Fibroblast of lung (primary cell): ENCODE data around the gene GNAS. TPM values are rescaled to one million over a fixed set of nuclear protein-coding genes. Genes with fewer than 3 reads are reported as not detected.
"Not testable (repeated sequence)": the region's sequence is repeated elsewhere in the genome, so short reads cannot be mapped to it uniquely, and the experiment has no call there.

Experiments
- DNase-seq, 2 donors: peaks; one replicate each; pipeline versions ENCODE4 v3.0.0 to v3.0.0-alpha.2; 2010; ENCODE audit warnings: low read depth in 2 of 2
- H2AFZ ChIP-seq: 2 replicates; pipeline ENCODE4 v1.5.1; 2012; ENCODE audit warnings: low read length, control low read depth, inconsistent platforms
- H3K27ac ChIP-seq: 2 replicates; pipeline ENCODE4 v1.5.1; 2011; ENCODE audit warnings: low read length, control low read depth; ENCODE audit not compliant: insufficient read depth
- H3K27me3 ChIP-seq: 2 replicates; pipeline ENCODE4 v1.5.1; 2011; ENCODE audit warnings: mild to moderate bottlenecking, low read length; ENCODE audit not compliant: control insufficient read depth, insufficient read depth
- H3K36me3 ChIP-seq: 2 replicates; pipeline ENCODE4 v1.5.1; 2011; ENCODE audit warnings: low read length; ENCODE audit not compliant: control insufficient read depth, insufficient read depth
- H3K4me1 ChIP-seq: 2 replicates; pipeline ENCODE4 v1.5.1; 2011; ENCODE audit warnings: low read length; ENCODE audit not compliant: control insufficient read depth, insufficient read depth; ENCODE audit errors: extremely low read depth
- H3K4me2 ChIP-seq: 2 replicates; pipeline ENCODE4 v1.5.1; 2011; ENCODE audit warnings: low read length, control low read depth; ENCODE audit not compliant: insufficient read depth; ENCODE audit errors: extremely low read depth
- H3K4me3 ChIP-seq, 4 experiments: fragments of 200-600 bp in 1 of 4; sonication (generic) in 1 of 4; replicated peaks in 1 of 4; 2 replicates each; pipeline ENCODE4 v1.5.1; 2011 to 2016; ENCODE audit warnings: low read length in 4 of 4, low read depth in 3 of 4, mild to moderate bottlenecking in 3 of 4, control low read depth in 2 of 4, inconsistent platforms in 1 of 4, mixed read lengths in 1 of 4; ENCODE audit not compliant: insufficient read depth in 1 of 4; ENCODE audit errors: control extremely low read depth in 1 of 4
- H3K79me2 ChIP-seq: 2 replicates; pipeline ENCODE4 v1.5.1; 2012; ENCODE audit warnings: mild to moderate bottlenecking, low read length, inconsistent platforms; ENCODE audit not compliant: control insufficient read depth, insufficient read depth
- H3K9ac ChIP-seq: 2 replicates; pipeline ENCODE4 v1.5.1; 2011; ENCODE audit warnings: mild to moderate bottlenecking, low read length, control low read depth; ENCODE audit not compliant: insufficient read depth
- H3K9me3 ChIP-seq: 2 replicates; pipeline ENCODE4 v1.5.1; 2012; ENCODE audit warnings: low read depth, low read length; ENCODE audit not compliant: control insufficient read depth, insufficient read depth
- H4K20me1 ChIP-seq: 2 replicates; pipeline ENCODE4 v1.5.1; 2011; ENCODE audit warnings: low read length; ENCODE audit not compliant: control insufficient read depth, insufficient read depth; ENCODE audit errors: extremely low read depth
- CTCF ChIP-seq, 2 donors: IDR thresholded peaks in 1 of 2; conservative IDR thresholded peaks in 1 of 2; 1 replicate in 1 of 2; 2 replicates in 1 of 2; pipeline ENCODE4 v1.5.1; 2011 to 2012; ENCODE audit warnings: low read length in 2 of 2, control low read depth in 1 of 2, inconsistent platforms in 1 of 2, low read depth in 1 of 2, mild to moderate bottlenecking in 1 of 2
- EZH2 ChIP-seq: IDR thresholded peaks from 2 replicates; pipeline ENCODE4 v1.5.1; 2012; ENCODE audit warnings: low read length, control low read depth, mild to moderate bottlenecking; ENCODE audit errors: missing control alignments
- polyA plus RNA-seq, 2 donors: library from polyadenylated mRNA; depleted of rRNA in 1 of 2; stranded (reverse) in 1 of 2; unstranded in 1 of 2; fragments of >200 nt; gene quantifications; 2 replicates each; pipeline ENCODE4 v1.2.1, GENCODE V29; 2011 to 2012; ENCODE audit warnings: missing spikeins in 1 of 2
- total RNA-seq: library from RNA; depleted of rRNA; stranded (reverse); fragments of >200 nt; gene quantifications from 2 replicates; pipeline ENCODE4 v1.2.1, GENCODE V29; 2014

GNAS gene
- total and polyA plus RNA-seq, 2 donors (not counting 1 experiment from before 2014, with no cell fraction given), result 421 to 1,357 TPM

GRCh38 chr20:58942549-58942948, 90.0 kb downstream of the GNAS start:
- no peak overlapping the region for H2AFZ ChIP-seq
- no peak overlapping the region for H3K4me3 ChIP-seq
- H4K20me1 ChIP-seq, result no peaks in the 10 kb centered on the region
- H3K27me3 ChIP-seq, result no peaks in the 10 kb centered on the region
- H3K4me1 ChIP-seq, result no peaks in the 10 kb centered on the region
- no peaks in the 10 kb centered on the region for H3K36me3 ChIP-seq
- peak in 1 of 2 donors; percentile 34 for DNase-seq
- no peaks in the 10 kb centered on the region for H3K9me3 ChIP-seq
- H3K4me2 ChIP-seq, result peak overlapping the region; percentile 8
- no peaks in the 10 kb centered on the region for H3K79me2 ChIP-seq
- TF ChIP-seq EZH2 (no peak), CTCF (conservative IDR thresholded peaks at IDR 0.05 in 1 of 2, IDR thresholded peaks at IDR 0.05 in 1 of 2; ENCODE audit: low read depth in 1 of 2, low read length in 2 of 2) (peak in 1 of 2 donors; percentile 27)
- no peak overlapping the region for H3K9ac ChIP-seq
- no peak overlapping the region for H3K27ac ChIP-seq

- Histone ChIP-seq H3K9me3 (no peaks in the 10 kb centered on the region), H3K27me3 (no peaks in the 10 kb centered on the region), H4K20me1 (no peaks in the 10 kb centered on the region), H3K79me2 (no peaks in the 10 kb centered on the region), H3K36me3 (no peaks in the 10 kb centered on the region), H3K4me3 (no peak overlapping the region), H3K9ac (no peak overlapping the region), H2AFZ (no peak overlapping the region), H3K4me2 (no peak overlapping the region), H3K4me1 (no peaks in the 10 kb centered on the region), H3K27ac (no peak overlapping the region)
- no peak for DNase-seq
- TF ChIP-seq CTCF (conservative IDR thresholded peaks at IDR 0.05 in 1 of 2, IDR thresholded peaks at IDR 0.05 in 1 of 2; ENCODE audit: low read depth in 1 of 2, low read length in 2 of 2), result no peak
- TF ChIP-seq EZH2, result no peak
Observed at GRCh38 chr20:58944610-58945009, 92.1 kb downstream of the GNAS start.

- H3K79me2 ChIP-seq, result no peaks in the 10 kb centered on the region
- no peak overlapping the region for H3K27ac ChIP-seq
- TF ChIP-seq EZH2, result no peak
- no peak for TF ChIP-seq CTCF (conservative IDR thresholded peaks at IDR 0.05 in 1 of 2, IDR thresholded peaks at IDR 0.05 in 1 of 2; ENCODE audit: low read depth in 1 of 2, low read length in 2 of 2)
- H3K9me3 ChIP-seq, result no peaks in the 10 kb centered on the region
- H4K20me1 ChIP-seq, result no peaks in the 10 kb centered on the region
- H2AFZ ChIP-seq, result no peak overlapping the region
- no peak overlapping the region for H3K4me3 ChIP-seq
- DNase-seq, result no peak
- no peaks in the 10 kb centered on the region for H3K27me3 ChIP-seq
- no peaks in the 10 kb centered on the region for H3K4me1 ChIP-seq
- H3K36me3 ChIP-seq, result no peaks in the 10 kb centered on the region
- no peak overlapping the region for H3K4me2 ChIP-seq
- no peak overlapping the region for H3K9ac ChIP-seq
Observed at GRCh38 chr20:58945965-58946631, 93.6 kb downstream of the GNAS start.

GRCh38 chr20:58947797-58948388, 95.4 kb downstream of the GNAS start:
- not testable (repeated sequence) for H3K27ac ChIP-seq, H3K79me2 ChIP-seq, H3K36me3 ChIP-seq, H3K4me1 ChIP-seq, DNase-seq, H3K4me2 ChIP-seq, H3K9me3 ChIP-seq, H4K20me1 ChIP-seq, H3K27me3 ChIP-seq, H2AFZ ChIP-seq, H3K4me3 ChIP-seq, H3K9ac ChIP-seq
